AG04449 (cell line): ENCODE measurements around the gene LOXL1.
A peak's percentile ranks its signal among the peaks of the same experiment; 100 is the strongest.
"Not testable (repeated sequence)": the region's sequence is repeated elsewhere in the genome, so short reads cannot be mapped to it uniquely, and the experiment has no call there.

Experiments
- CTCF ChIA-PET: fragments of 350-600 bp; formaldehyde crosslinking; extraction: SDS; loops from one replicate; lab custom pipeline; 2021; ENCODE audit warnings: antibody characterized with exemption; lab: Yijun Ruan, JAX
- POLR2A ChIA-PET: fragments of 400-600, 350-600 bp; formaldehyde crosslinking; extraction: SDS; loops from one replicate; lab custom pipeline; 2020; ENCODE audit warnings: antibody characterized with exemption, inconsistent platforms; lab: Yijun Ruan, JAX
- DNase-seq: peaks from one replicate; pipeline ENCODE4 v3.0.0-alpha.2; 2010; ENCODE audit warnings: low read depth, low spot score
- H3K4me3 ChIP-seq: 2 replicates; pipeline ENCODE4 v1.5.1; 2011; ENCODE audit warnings: low read depth, mild to moderate bottlenecking, control low read depth, low read length
- CTCF ChIP-seq: IDR thresholded peaks from one replicate; pipeline ENCODE4 v1.5.1; 2011; ENCODE audit warnings: mild to moderate bottlenecking, moderate library complexity, low read length, control low read depth, inconsistent platforms; ENCODE audit not compliant: insufficient read depth; ENCODE audit errors: missing control alignments

LOXL1 gene

DNA sequence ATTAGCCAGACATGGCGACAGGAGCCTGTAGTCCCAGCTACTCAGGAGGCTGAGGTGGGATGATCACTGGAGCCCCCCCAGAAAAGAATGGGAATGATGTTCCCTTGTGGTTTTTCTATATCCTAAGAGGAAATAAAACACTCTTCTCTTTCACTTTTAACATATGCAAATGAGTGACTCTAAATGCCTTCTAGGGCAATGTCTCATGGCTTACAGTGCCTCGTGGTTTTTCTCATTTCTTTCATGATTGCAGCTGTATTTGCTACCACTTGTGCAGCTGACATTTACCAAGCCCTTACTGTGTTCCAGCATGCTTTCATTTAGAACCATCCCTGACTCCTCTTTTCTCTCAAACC lies 39.5 kb downstream of the LOXL1 start:
- DNase-seq: no peak
- no peak for TF ChIP-seq CTCF
- ChIA-PET CTCF (interaction anchor here (0.8 to 17.4 kb wide), 20 partner anchors 9 to 357 kb away, joined by 3 to 544 read pairs (median 8); partner anchors contain the start of genes PML and TBC1D21), POLR2A (interaction anchor here (1.0 kb wide), 1 partner anchor 9 kb away, joined by 4 read pairs; no protein-coding TSS in a partner anchor)
- no peak overlapping the region for H3K4me3 ChIP-seq

DNA sequence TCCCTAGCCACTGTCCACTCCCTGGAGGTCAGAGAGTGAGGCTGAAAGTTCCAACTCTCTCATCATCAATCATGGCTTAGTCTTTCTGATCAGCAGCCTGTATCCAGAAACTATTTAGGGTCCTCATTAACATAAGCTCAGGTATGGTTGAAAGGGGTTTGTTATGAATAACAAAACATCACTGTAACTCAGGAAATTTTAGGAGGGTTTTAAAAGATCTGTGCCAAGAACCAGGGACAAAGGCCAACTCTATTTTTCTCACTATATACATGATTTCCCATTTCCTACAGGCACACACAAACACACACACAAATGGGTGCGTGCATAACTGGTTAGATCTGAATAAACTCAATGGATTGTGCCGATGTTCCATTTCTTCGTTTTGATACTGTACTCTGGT lies 42.2 kb downstream of the LOXL1 start:
- no peak for TF ChIP-seq CTCF
- ChIA-PET CTCF (interaction anchor here (1.1 to 17.4 kb wide), 8 partner anchors 13 to 352 kb away, joined by 4 to 544 read pairs (median 62); partner anchors contain the start of genes PML and STOML1), POLR2A (no interaction called here)
- H3K4me3 ChIP-seq: no peak overlapping the region
- no peak for DNase-seq

DNA sequence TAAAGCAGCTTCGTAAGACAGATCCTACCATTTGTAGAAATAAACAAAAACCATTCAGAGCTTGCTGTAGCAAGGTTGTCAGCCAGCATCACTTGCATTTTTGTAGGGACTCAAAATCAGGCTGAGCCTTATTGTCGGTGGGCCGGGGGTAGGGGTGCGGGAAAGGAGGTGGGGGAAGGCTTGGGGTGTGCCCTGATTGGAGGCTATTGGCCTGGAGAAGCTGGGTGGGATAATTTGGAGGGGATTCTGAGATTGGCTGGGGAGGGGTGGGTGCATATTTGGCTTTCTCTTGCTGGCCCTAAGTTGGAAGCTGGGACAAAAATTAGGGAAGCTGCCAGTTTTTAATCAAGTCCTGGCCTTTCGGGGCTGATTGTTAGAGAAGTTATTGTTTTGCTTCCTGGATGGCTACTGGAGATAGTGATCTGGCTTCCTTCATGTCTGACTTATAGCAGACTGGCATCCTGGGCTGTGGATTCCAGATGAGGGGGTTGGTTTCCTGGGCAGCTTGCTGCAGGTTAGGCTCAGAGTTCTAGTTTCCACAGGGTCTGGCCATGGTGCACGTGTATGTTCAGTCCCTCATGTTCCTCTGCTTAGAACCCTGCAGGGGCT lies 43.0 kb downstream of the LOXL1 start:
- POLR2A ChIA-PET: no interaction called here
- no peak overlapping the region for H3K4me3 ChIP-seq
- CTCF ChIA-PET: interaction anchor here (1.2 to 17.4 kb wide), 9 partner anchors 12 to 351 kb away, joined by 3 to 544 read pairs (median 12); partner anchors contain the start of genes PML and STOML1
- TF ChIP-seq CTCF: no peak
- DNase-seq: no peak

DNA sequence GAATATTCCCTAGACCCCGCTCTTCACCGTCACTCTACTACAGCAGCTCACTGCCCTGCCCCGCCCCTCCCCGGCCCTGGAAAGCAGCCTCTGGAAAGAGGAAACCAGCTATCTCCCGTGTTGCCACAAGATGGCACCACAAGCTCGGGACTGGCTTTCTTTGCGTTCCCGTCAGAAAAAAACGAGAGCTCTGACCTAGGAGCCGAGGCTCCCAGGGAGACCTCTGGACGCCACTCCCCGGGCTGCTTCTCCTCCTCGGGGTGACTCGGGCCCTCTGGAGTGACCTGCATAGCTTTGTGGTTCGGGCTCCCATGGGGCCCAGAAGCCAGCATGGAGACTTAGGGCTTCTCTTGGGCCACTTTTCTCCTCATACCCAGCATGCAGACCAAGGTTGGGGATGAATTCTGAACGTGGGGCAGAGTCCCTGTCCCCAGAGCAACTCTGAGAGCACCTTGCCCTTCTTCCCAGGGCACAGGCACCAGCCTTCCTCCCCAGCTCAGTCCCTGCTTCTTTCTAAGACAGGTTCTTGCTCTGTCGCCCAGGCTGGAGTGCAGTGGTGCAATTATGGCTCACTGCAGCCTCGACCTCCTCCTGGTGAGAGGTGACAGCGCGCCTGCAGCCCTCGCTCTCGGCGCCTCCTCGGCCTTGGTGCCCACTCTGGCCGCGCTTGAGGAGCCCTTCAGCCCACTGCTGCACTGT lies 46.9 kb downstream of the LOXL1 start:
- H3K4me3 ChIP-seq: peak overlapping the region; percentile 18; the same call in 1 of the 2 replicates
- peak; percentile 91 for TF ChIP-seq CTCF
- no peak for DNase-seq
- ChIA-PET CTCF (interaction anchor here (0.7 to 17.4 kb wide), 35 partner anchors 9 to 367 kb away, joined by 3 to 544 read pairs (median 5); partner anchors contain the start of genes ISLR2, PML, STOML1 and TBC1D21), POLR2A (interaction anchor here (0.7 to 1.1 kb wide), 6 partner anchors 10 to 68 kb away, joined by 3 to 5 read pairs (median 3); no protein-coding TSS in a partner anchor)

- ChIA-PET POLR2A (interaction anchor here (0.7 to 1.1 kb wide), 2 partner anchors 17 to 36 kb away, joined by 3 read pairs; no protein-coding TSS in a partner anchor), CTCF (interaction anchor here (0.8 to 17.4 kb wide), 24 partner anchors 8 to 367 kb away, joined by 3 to 544 read pairs (median 14); partner anchors contain the start of genes ISLR2, PML and STOML1)
- not testable (repeated sequence) for H3K4me3 ChIP-seq, DNase-seq
Measured at GRCh38 chr15:73973683-73974200, 47.5 kb downstream of the LOXL1 start.

- CTCF ChIA-PET: interaction anchor here (1.1 to 17.4 kb wide), 9 partner anchors 11 to 344 kb away, joined by 3 to 544 read pairs (median 66); partner anchors contain the start of genes PML and STOML1
- DNase-seq, H3K4me3 ChIP-seq, POLR2A ChIA-PET: not testable (repeated sequence)
Measured at GRCh38 chr15:73975440-73976125, 49.3 kb downstream of the LOXL1 start.
